Measurements from ENCODE around the gene PRKCE. TPM values are rescaled to one million over a fixed set of nuclear protein-coding genes. Genes with fewer than 3 reads are reported as not detected.
A peak's percentile ranks its signal among the peaks of the same experiment; 100 is the strongest.

PRKCE gene
- total and polyA plus RNA-seq, 2 experiments from 2014 or later = 9.6 to 11.9 TPM

DNA sequence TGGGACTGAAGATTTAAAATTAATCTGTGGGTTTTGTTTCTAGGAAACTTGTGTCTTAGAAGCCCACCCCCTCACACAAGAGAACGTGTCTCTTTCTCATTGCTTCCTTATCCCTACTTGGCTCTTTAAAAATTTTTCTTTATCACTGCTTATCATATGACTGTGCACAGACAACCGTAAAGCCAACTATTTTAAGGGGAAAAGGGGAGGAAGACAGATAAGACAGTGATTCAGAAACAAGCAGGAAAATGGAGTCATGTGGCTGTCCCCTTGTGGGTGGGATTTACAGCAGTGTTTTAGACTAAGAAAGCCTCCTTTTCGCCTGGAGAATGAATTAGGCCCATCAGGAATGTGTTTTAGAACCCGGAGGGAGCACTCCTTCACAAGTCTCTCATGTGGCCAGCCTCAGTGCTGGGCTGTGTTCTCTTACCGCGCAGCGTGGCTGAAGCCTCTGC is 17.6 kb downstream of the PRKCE start:
- peak overlapping the region; percentile 55 for H2AFZ ChIP-seq

DNA sequence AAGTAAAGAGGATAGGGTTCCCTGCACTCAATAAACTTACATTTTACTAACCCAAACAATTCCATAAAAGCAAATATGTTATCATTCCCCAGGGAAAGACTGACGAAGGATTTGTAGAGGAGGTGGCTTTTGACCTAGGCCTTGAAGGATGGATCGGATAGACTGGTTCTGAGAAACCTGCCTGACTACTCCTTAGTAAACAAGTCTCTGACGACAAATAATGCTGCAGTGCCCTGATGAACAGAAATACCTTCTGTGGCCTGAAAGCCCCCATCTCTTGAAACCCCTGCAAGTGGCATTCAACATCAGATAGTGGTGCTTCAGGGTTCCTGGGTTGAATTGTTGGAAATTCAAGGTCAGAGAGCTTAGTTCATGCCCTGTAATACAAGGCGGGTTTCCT is 19.2 kb downstream of the PRKCE start:
- H3K27ac ChIP-seq = no peak overlapping the region
- peaks cover 35% of the 10 kb centered on the region for H3K4me1 ChIP-seq (ENCODE audit: insufficient read depth)
- no peaks in the 10 kb centered on the region for H3K9me3 ChIP-seq (ENCODE audit: low read depth)
- DNase-seq (ENCODE audit: low spot score) = no peak
- WGBS (ENCODE audit: low lambda C conversion rate, missing lambda C conversion rate) = 74% methylated on average over 4 of the region's 4 CpGs
- H3K4me2 ChIP-seq = no peak overlapping the region
- no peaks in the 10 kb centered on the region for H3K36me3 ChIP-seq (replicated peaks; ENCODE audit: insufficient read depth, low read depth)
- no peak overlapping the region for H3K4me3 ChIP-seq
- no peak overlapping the region for H2AFZ ChIP-seq
- peaks cover 12% of the 10 kb centered on the region for H3K79me2 ChIP-seq
- H4K20me1 ChIP-seq (ENCODE audit: insufficient read depth, poor library complexity, severe bottlenecking) = no peaks in the 10 kb centered on the region
- no peaks in the 10 kb centered on the region for H3K9me2 ChIP-seq (replicated peaks; ENCODE audit: insufficient read depth)
- H3K27me3 ChIP-seq = no peaks in the 10 kb centered on the region
- TF ChIP-seq, protein P1, sequence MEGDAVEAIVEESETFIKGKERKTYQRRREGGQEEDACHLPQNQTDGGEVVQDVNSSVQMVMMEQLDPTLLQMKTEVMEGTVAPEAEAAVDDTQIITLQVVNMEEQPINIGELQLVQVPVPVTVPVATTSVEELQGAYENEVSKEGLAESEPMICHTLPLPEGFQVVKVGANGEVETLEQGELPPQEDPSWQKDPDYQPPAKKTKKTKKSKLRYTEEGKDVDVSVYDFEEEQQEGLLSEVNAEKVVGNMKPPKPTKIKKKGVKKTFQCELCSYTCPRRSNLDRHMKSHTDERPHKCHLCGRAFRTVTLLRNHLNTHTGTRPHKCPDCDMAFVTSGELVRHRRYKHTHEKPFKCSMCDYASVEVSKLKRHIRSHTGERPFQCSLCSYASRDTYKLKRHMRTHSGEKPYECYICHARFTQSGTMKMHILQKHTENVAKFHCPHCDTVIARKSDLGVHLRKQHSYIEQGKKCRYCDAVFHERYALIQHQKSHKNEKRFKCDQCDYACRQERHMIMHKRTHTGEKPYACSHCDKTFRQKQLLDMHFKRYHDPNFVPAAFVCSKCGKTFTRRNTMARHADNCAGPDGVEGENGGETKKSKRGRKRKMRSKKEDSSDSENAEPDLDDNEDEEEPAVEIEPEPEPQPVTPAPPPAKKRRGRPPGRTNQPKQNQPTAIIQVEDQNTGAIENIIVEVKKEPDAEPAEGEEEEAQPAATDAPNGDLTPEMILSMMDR (IDR thresholded peaks at IDR 0.05; ENCODE audit: poor library complexity) = no peak
- TF ChIP-seq EZH2 (IDR thresholded peaks at IDR 0.05; ENCODE audit: borderline replicate concordance) (no peak), EZH2phosphoT487 (IDR thresholded peaks at IDR 0.05; ENCODE audit: low read depth, severe bottlenecking, unreplicated experiment) (no peak)

More for the DNA sequence above, 17.6 kb downstream of the PRKCE start:
- H3K36me3 ChIP-seq (replicated peaks; ENCODE audit: insufficient read depth, low read depth) = no peaks in the 10 kb centered on the region
- H3K27me3 ChIP-seq = no peaks in the 10 kb centered on the region
- peak overlapping the region; percentile 31 for H3K4me2 ChIP-seq
- no peaks in the 10 kb centered on the region for H3K9me3 ChIP-seq (ENCODE audit: low read depth)
- no peaks in the 10 kb centered on the region for H4K20me1 ChIP-seq (ENCODE audit: insufficient read depth, poor library complexity, severe bottlenecking)
- no peaks in the 10 kb centered on the region for H3K9me2 ChIP-seq (replicated peaks; ENCODE audit: insufficient read depth)
- TF ChIP-seq EZH2phosphoT487 (IDR thresholded peaks at IDR 0.05; ENCODE audit: low read depth, severe bottlenecking, unreplicated experiment) = no peak
- TF ChIP-seq EZH2 (IDR thresholded peaks at IDR 0.05; ENCODE audit: borderline replicate concordance) = no peak
- TF ChIP-seq, protein P1 (IDR thresholded peaks at IDR 0.05; ENCODE audit: poor library complexity) = no peak
- H3K4me1 ChIP-seq (ENCODE audit: insufficient read depth) = peaks cover 21% of the 10 kb centered on the region
- peaks cover 16% of the 10 kb centered on the region for H3K79me2 ChIP-seq
- DNase-seq (ENCODE audit: low spot score) = peak; percentile 22
- peak overlapping the region; percentile 85 for H3K27ac ChIP-seq
- 46% methylated on average over 7 of the region's 7 CpGs for WGBS (ENCODE audit: low lambda C conversion rate, missing lambda C conversion rate)
- H3K4me3 ChIP-seq = no peak overlapping the region

DNA sequence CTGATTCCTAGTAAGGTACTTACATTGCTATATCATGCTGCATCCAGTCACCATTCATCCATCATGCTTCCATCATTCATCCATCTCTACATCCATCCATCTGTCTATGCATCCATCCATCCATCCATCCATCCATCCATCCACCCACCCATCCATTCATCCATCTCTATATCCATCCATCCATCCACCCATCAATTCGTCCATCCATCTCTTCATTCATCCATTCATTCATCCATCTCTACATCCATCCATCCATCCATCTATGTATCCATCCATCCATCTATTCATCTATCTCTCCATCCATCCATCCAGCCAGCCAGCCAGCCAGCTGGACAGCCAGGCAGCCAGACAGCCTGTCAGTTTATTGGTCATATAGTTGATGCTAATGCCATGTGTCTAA is 20.7 kb downstream of the PRKCE start:
- no peaks in the 10 kb centered on the region for H3K9me2 ChIP-seq (replicated peaks; ENCODE audit: insufficient read depth)
- no peak overlapping the region for H3K4me2 ChIP-seq
- H3K36me3 ChIP-seq (replicated peaks; ENCODE audit: insufficient read depth, low read depth) = no peaks in the 10 kb centered on the region
- no peak overlapping the region for H3K4me3 ChIP-seq
- peaks cover 35% of the 10 kb centered on the region for H3K4me1 ChIP-seq (ENCODE audit: insufficient read depth)
- no peak overlapping the region for H2AFZ ChIP-seq
- H3K79me2 ChIP-seq = peaks cover 16% of the 10 kb centered on the region
- no peak overlapping the region for H3K27ac ChIP-seq
- no peaks in the 10 kb centered on the region for H3K27me3 ChIP-seq
- no peaks in the 10 kb centered on the region for H3K9me3 ChIP-seq (ENCODE audit: low read depth)
- TF ChIP-seq EZH2phosphoT487 (IDR thresholded peaks at IDR 0.05; ENCODE audit: low read depth, severe bottlenecking, unreplicated experiment) (no peak), EZH2 (IDR thresholded peaks at IDR 0.05; ENCODE audit: borderline replicate concordance) (no peak)
- TF ChIP-seq, protein P1 (IDR thresholded peaks at IDR 0.05; ENCODE audit: poor library complexity) = no peak
- 87% methylated on average over 1 of the region's 1 CpG for WGBS (ENCODE audit: low lambda C conversion rate, missing lambda C conversion rate)
- no peak for DNase-seq (ENCODE audit: low spot score)
- H4K20me1 ChIP-seq (ENCODE audit: insufficient read depth, poor library complexity, severe bottlenecking) = no peaks in the 10 kb centered on the region
